Measurements from ENCODE around the gene CYGB. TPM values are rescaled to one million over a fixed set of nuclear protein-coding genes. Genes with fewer than 3 reads are reported as not detected.

CYGB gene
- total and polyA plus RNA-seq, 2 of the 13 experiments (the other 11 are each of a cell fraction or from before 2014, with no cell fraction given), result 18.9 to 27.1 TPM

GRCh38 chr17:76524598-76525512 is 12.7 kb downstream of the CYGB start (continued):
- TF ChIP-seq SALL2 (CRISPR knock-in tag; IDR thresholded peaks at IDR 0.05) (peak; percentile 24; the same call in 1 of the 2 replicates), KDM1A (CRISPR knock-in tag; IDR thresholded peaks at IDR 0.05) (peak; percentile 85), CHD4 (IDR thresholded peaks at IDR 0.05; ENCODE audit: borderline replicate concordance, low read length) (peak; percentile 41; the same call in 1 of the 2 replicates), KLF9 (CRISPR knock-in tag; IDR thresholded peaks at IDR 0.05; ENCODE audit: low read depth) (no peak), ELF1 (CRISPR knock-in tag; IDR thresholded peaks at IDR 0.05) (no peak), BHLHE40 (IDR thresholded peaks at IDR 0.05; ENCODE audit: low read length) (peak; percentile 59), MAF1 (CRISPR knock-in tag; IDR thresholded peaks at IDR 0.05; ENCODE audit: borderline replicate concordance) (no peak), ZNF232 (CRISPR knock-in tag; IDR thresholded peaks at IDR 0.05; ENCODE audit: borderline replicate concordance) (peak; percentile 34; the same call in 1 of the 2 replicates), ZNF543 (CRISPR knock-in tag; IDR thresholded peaks at IDR 0.05) (peak; percentile 84), SOX13 (IDR thresholded peaks at IDR 0.05) (no peak), SOX13 (CRISPR knock-in tag; conservative IDR thresholded peaks at IDR 0.05 in 1 of 2, IDR thresholded peaks at IDR 0.05 in 1 of 2) (peak in 1 of 2 experiments; percentile 66; a peak in 2 of 4 replicates), RNF219 (CRISPR knock-in tag; IDR thresholded peaks at IDR 0.05) (no peak), HDAC1 (CRISPR knock-in tag; IDR thresholded peaks at IDR 0.05) (peak; percentile 63), ZMYM3 (CRISPR knock-in tag; IDR thresholded peaks at IDR 0.05) (peak; percentile 95), ARHGAP35 (CRISPR knock-in tag; IDR thresholded peaks at IDR 0.05; ENCODE audit: borderline replicate concordance) (no peak; the same call in 1 of the 2 replicates), NCOA1 (CRISPR knock-in tag; IDR thresholded peaks at IDR 0.05) (peak; percentile 64; the same call in 1 of the 2 replicates), ZBTB4 (CRISPR knock-in tag; IDR thresholded peaks at IDR 0.05; ENCODE audit: borderline replicate concordance) (peak; percentile 80), ERF (CRISPR knock-in tag; IDR thresholded peaks at IDR 0.05) (no peak; the same call in 1 of the 2 replicates)
- TF ChIP-seq, protein P1, sequence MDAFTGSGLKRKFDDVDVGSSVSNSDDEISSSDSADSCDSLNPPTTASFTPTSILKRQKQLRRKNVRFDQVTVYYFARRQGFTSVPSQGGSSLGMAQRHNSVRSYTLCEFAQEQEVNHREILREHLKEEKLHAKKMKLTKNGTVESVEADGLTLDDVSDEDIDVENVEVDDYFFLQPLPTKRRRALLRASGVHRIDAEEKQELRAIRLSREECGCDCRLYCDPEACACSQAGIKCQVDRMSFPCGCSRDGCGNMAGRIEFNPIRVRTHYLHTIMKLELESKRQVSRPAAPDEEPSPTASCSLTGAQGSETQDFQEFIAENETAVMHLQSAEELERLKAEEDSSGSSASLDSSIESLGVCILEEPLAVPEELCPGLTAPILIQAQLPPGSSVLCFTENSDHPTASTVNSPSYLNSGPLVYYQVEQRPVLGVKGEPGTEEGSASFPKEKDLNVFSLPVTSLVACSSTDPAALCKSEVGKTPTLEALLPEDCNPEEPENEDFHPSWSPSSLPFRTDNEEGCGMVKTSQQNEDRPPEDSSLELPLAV (CRISPR knock-in tag; conservative IDR thresholded peaks at IDR 0.05; ENCODE audit: low read depth), result no peak
- TF ChIP-seq, protein P2, sequence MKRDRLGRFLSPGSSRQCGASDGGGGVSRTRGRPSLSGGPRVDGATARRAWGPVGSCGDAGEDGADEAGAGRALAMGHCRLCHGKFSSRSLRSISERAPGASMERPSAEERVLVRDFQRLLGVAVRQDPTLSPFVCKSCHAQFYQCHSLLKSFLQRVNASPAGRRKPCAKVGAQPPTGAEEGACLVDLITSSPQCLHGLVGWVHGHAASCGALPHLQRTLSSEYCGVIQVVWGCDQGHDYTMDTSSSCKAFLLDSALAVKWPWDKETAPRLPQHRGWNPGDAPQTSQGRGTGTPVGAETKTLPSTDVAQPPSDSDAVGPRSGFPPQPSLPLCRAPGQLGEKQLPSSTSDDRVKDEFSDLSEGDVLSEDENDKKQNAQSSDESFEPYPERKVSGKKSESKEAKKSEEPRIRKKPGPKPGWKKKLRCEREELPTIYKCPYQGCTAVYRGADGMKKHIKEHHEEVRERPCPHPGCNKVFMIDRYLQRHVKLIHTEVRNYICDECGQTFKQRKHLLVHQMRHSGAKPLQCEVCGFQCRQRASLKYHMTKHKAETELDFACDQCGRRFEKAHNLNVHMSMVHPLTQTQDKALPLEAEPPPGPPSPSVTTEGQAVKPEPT (CRISPR knock-in tag; IDR thresholded peaks at IDR 0.05; ENCODE audit: low read depth), result no peak
